PC-3 (cell line): ENCODE results near the gene TTLL1. TPM values are rescaled to one million over a fixed set of nuclear protein-coding genes. Genes with fewer than 3 reads are reported as not detected.

Experiments
- ATAC-seq: fragments of 200-7000 bp; cut with Tn5 transposase; 2 replicates; pipeline ENCODE4 v1.9.1; 2020; ENCODE audit warnings: mild to moderate bottlenecking, moderate library complexity
- BruUV-seq: library from RNA; stranded (reverse); fragments of 400-500 nt; replicated peaks from 2 replicates; lab custom pipeline; 2021; lab: Mats Ljungman, UMichigan
- CTCF ChIA-PET: fragments of 300-600 bp; sonication (Branson Sonifier 250); formaldehyde crosslinking; loops from one replicate; lab custom pipeline; 2022; ENCODE audit warnings: antibody characterized with exemption; lab: Charles Lee
- POLR2A ChIA-PET: fragments of 300-600 bp; sonication (Branson Sonifier 250); formaldehyde crosslinking; loops from one replicate; lab custom pipeline; 2022; ENCODE audit warnings: antibody characterized with exemption; ENCODE audit not compliant: unreplicated experiment; lab: Charles Lee
- DNase-seq: peaks from one replicate; pipeline ENCODE4 v3.0.0-alpha.2; 2015
- H2AFZ ChIP-seq: fragments of 300-600 bp; sonication (generic); 2 replicates; pipeline ENCODE4 v1.6.0; 2016; ENCODE audit warnings: antibody characterized with exemption, low read length
- H3F3A ChIP-seq: fragments of 300-600 bp; sonication (generic); one replicate; pipeline ENCODE4 v1.6.0; 2017; ENCODE audit warnings: antibody characterized with exemption, low read length, control low read depth, mild to moderate bottlenecking; ENCODE audit not compliant: unreplicated experiment
- H3K27ac ChIP-seq: fragments of 300-600 bp; sonication (generic); 2 replicates; pipeline ENCODE4 v1.5.1; 2016; ENCODE audit warnings: mild to moderate bottlenecking, low read length
- H3K27me3 ChIP-seq: fragments of 300-600 bp; sonication (generic); 2 replicates; pipeline ENCODE4 v1.6.1; 2016; ENCODE audit warnings: low read length, mixed read lengths
- H3K36me3 ChIP-seq: fragments of 300-600 bp; sonication (generic); 2 replicates; pipeline ENCODE4 v1.6.1; 2016; ENCODE audit warnings: low read depth, mixed run types, low read length, mixed read lengths
- H3K4me1 ChIP-seq: fragments of 300-600 bp; sonication (generic); 2 replicates; pipeline ENCODE4 v1.5.1; 2016; ENCODE audit warnings: low read length; ENCODE audit not compliant: insufficient read depth
- H3K4me2 ChIP-seq: fragments of 300-600 bp; sonication (generic); 2 replicates; pipeline ENCODE4 v1.6.0; 2016; ENCODE audit warnings: low read length
- H3K4me3 ChIP-seq: fragments of 300-600 bp; sonication (generic); 2 replicates; pipeline ENCODE4 v1.5.1; 2016; ENCODE audit warnings: mild to moderate bottlenecking, low read length, mixed read lengths
- H3K79me2 ChIP-seq: fragments of 300-600 bp; sonication (generic); 2 replicates; pipeline ENCODE4 v1.6.1; 2017; ENCODE audit warnings: low read length, mixed read lengths
- H3K9ac ChIP-seq: fragments of 300-600 bp; sonication (generic); 2 replicates; pipeline ENCODE4 v1.6.0; 2016; ENCODE audit warnings: mild to moderate bottlenecking, low read length
- H3K9me2 ChIP-seq: fragments of 300-600 bp; sonication (generic); replicated peaks from 2 replicates; pipeline ENCODE4 v1.6.1; 2016; ENCODE audit warnings: mixed run types, low read length, mixed read lengths
- H3K9me3 ChIP-seq: fragments of 300-600 bp; sonication (generic); 2 replicates; pipeline ENCODE4 v1.6.1; 2016; ENCODE audit warnings: low read length, mixed read lengths
- H4K20me1 ChIP-seq: fragments of 300-600 bp; sonication (generic); 2 replicates; pipeline ENCODE4 v1.6.1; 2016; ENCODE audit warnings: low read length, mixed read lengths
- EZH2 ChIP-seq: fragments of 300-600 bp; sonication (generic); IDR thresholded peaks from one replicate; pipeline ENCODE4 v1.6.1; 2017; ENCODE audit warnings: antibody characterized with exemption, mild to moderate bottlenecking, low read length; ENCODE audit not compliant: unreplicated experiment
- EZH2phosphoT487 ChIP-seq: fragments of 300-600 bp; sonication (generic); IDR thresholded peaks from 2 replicates; pipeline ENCODE4 v1.6.1; 2018; ENCODE audit warnings: mild to moderate bottlenecking, antibody characterized with exemption, low read length, borderline replicate concordance
- intact Hi-C: fragments of 100-400 bp; cut with micrococcal nuclease; formaldehyde crosslinking; loops from 2 replicates; pipeline ENCODE4 v1.9.0; 2023
- total RNA-seq: library from RNA; depleted of rRNA; stranded (reverse); fragments of >200 nt; gene quantifications from 2 replicates; pipeline ENCODE4 v1.2.3, GENCODE V29; 2014
- TF ChIP-seq, protein P1 (sequence below): fragments of 300-600 bp; sonication (generic); conservative IDR thresholded peaks from 2 replicates; pipeline ENCODE4 v1.5.1; 2017; ENCODE audit warnings: antibody characterized with exemption, low read depth, mild to moderate bottlenecking, low read length

TTLL1 gene
- total RNA-seq, 1 experiment from 2014 or later, result 0.77 TPM

DNA sequence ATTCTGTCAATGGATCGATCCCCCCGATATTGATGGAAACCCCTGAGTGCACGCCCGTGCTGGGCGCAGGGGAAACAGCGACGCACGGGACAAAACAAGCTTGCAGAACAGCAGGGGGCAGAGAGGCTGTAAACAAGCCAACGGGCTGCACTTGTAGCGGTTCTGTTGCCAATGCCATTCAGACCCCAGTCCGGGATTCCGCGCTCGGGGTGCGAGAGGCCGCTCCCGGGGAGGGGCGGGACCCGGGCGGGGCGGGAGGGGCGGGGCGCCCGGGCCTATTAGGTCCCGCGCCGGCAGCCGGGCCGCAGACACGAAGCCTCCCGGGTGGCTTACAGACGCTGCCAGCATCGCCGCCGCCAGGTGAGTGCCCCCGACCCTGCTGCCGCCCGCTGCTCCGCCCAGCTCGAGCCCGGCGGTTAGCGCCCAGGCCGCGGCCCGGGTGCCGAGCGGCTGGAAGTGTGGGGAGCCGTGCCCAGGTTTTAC, 21.3 kb upstream of the TTLL1 start, which contains the start of gene BIK:
BIK (plus strand) TSS at position 307 of the 483 bp plus-strand sequence. CDS start 13,273 bp downstream, outside the sequence.
- H3K9ac ChIP-seq, result peak within 1 kb of the TSS; percentile 43; the same call in 1 of the 2 replicates
- H3K79me2 ChIP-seq, result peaks cover 20% of the 10 kb centered on the region
- peak within 1 kb of the TSS; percentile 94 for H2AFZ ChIP-seq
- DNase-seq, result peak; percentile 44
- H3K27me3 ChIP-seq, result no peaks in the 10 kb centered on the region
- H3K9me2 ChIP-seq, result no peaks in the 10 kb centered on the region
- no peak within 1 kb of the TSS for H3K27ac ChIP-seq
- H3K4me1 ChIP-seq, result peaks cover 22% of the 10 kb centered on the region; the same call in 1 of the 2 replicates
- ATAC-seq, result peak; percentile 56
- intact Hi-C loops, result no loop called here
- H3K36me3 ChIP-seq, result no peaks in the 10 kb centered on the region
- H3K4me3 ChIP-seq, result peak within 1 kb of the TSS; percentile 78
- no peaks in the 10 kb centered on the region for H4K20me1 ChIP-seq
- BruUV-seq, result no TSS peak
- ChIA-PET CTCF (no interaction called here), POLR2A (no interaction called here)
- TF ChIP-seq EZH2phosphoT487 (no peak), EZH2 (no peak)
- TF ChIP-seq, protein P1, sequence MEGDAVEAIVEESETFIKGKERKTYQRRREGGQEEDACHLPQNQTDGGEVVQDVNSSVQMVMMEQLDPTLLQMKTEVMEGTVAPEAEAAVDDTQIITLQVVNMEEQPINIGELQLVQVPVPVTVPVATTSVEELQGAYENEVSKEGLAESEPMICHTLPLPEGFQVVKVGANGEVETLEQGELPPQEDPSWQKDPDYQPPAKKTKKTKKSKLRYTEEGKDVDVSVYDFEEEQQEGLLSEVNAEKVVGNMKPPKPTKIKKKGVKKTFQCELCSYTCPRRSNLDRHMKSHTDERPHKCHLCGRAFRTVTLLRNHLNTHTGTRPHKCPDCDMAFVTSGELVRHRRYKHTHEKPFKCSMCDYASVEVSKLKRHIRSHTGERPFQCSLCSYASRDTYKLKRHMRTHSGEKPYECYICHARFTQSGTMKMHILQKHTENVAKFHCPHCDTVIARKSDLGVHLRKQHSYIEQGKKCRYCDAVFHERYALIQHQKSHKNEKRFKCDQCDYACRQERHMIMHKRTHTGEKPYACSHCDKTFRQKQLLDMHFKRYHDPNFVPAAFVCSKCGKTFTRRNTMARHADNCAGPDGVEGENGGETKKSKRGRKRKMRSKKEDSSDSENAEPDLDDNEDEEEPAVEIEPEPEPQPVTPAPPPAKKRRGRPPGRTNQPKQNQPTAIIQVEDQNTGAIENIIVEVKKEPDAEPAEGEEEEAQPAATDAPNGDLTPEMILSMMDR, result no peak
- peak within 1 kb of the TSS; percentile 96 for H3K4me2 ChIP-seq
- H3F3A ChIP-seq, result no peaks in the 10 kb centered on the region
- no peaks in the 10 kb centered on the region for H3K9me3 ChIP-seq

DNA sequence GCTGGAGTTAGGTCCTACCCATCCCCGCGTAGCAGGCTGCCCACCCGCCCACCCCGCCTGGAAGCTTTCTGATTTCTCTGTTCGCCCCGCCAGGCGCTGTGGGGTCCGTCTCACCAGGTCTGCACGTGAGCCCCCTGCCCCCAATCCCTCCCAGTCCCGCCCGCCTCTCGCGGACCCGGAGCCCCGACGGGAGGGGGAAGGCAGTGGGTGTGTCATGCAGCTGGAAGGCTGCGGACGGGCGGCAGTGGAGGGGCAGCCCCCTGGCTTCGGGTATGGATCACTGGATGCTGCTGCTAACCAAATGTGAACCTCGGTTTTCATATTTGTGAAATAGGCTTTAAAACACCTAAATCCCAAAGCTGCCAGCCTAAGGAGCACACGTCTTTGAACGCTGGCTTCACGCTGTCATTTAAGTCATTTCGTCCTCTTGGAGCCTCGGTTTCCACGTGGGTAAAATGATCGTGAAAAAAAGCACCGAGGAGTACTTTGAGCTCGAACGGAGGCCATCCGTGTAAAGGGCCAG, 20.8 kb upstream of the TTLL1 start:
- no TSS peak for BruUV-seq
- ATAC-seq, result no peak; the same call in 1 of the 2 replicates
- no peak overlapping the region for H3K9ac ChIP-seq
- no peaks in the 10 kb centered on the region for H4K20me1 ChIP-seq
- peaks cover 20% of the 10 kb centered on the region for H3K79me2 ChIP-seq
- H3K27me3 ChIP-seq, result no peaks in the 10 kb centered on the region
- H3K4me2 ChIP-seq, result peak overlapping the region; percentile 96
- H3K36me3 ChIP-seq, result no peaks in the 10 kb centered on the region
- DNase-seq, result no peak
- peak overlapping the region; percentile 78 for H3K4me3 ChIP-seq
- H3K4me1 ChIP-seq, result peaks cover 18% of the 10 kb centered on the region; the same call in 1 of the 2 replicates
- H3F3A ChIP-seq, result no peaks in the 10 kb centered on the region
- ChIA-PET POLR2A (no interaction called here), CTCF (no interaction called here)
- H3K9me3 ChIP-seq, result no peaks in the 10 kb centered on the region
- TF ChIP-seq, protein P1, result no peak
- TF ChIP-seq EZH2 (no peak), EZH2phosphoT487 (no peak)
- intact Hi-C loops, result no loop called here
- no peak overlapping the region for H3K27ac ChIP-seq
- H3K9me2 ChIP-seq, result no peaks in the 10 kb centered on the region
- peak overlapping the region; percentile 94 for H2AFZ ChIP-seq

DNA sequence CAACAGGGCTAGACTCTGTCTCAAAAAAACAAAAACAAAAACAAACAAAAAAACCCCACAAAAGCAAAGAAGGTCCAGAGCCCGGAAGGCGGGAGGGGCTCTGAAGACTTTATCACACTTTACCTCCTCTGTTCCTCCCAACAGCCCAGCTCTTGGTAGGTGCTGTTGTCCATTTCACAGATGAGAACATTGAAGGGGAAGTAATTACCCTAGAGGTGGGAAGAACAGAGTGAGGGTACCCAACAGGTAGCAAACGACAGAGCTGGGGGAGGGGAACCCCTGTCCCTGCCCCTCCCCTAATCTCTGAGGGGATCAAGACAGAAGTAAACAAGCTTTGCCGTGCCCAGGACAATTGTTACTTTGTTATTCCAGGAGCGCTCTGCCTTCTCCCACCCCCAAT, 20.3 kb upstream of the TTLL1 start:
- POLR2A ChIA-PET, result no interaction called here

More for the DNA sequence above, 20.3 kb upstream of the TTLL1 start:
- no peaks in the 10 kb centered on the region for H4K20me1 ChIP-seq
- no peak for TF ChIP-seq EZH2phosphoT487
- TF ChIP-seq EZH2, result no peak
- TF ChIP-seq, protein P1, result no peak
- no peaks in the 10 kb centered on the region for H3K36me3 ChIP-seq
- CTCF ChIA-PET, result no interaction called here
- no peak overlapping the region for H3K4me2 ChIP-seq
- no peak for DNase-seq
- no peaks in the 10 kb centered on the region for H3K27me3 ChIP-seq
- H3F3A ChIP-seq, result no peaks in the 10 kb centered on the region
- BruUV-seq, result no TSS peak
- H3K79me2 ChIP-seq, result peaks cover 20% of the 10 kb centered on the region
- no peak overlapping the region for H2AFZ ChIP-seq
- no peak overlapping the region for H3K4me3 ChIP-seq
- H3K4me1 ChIP-seq, result peaks cover 13% of the 10 kb centered on the region; the same call in 1 of the 2 replicates
- no peak for ATAC-seq
- H3K9ac ChIP-seq, result no peak overlapping the region
- H3K9me2 ChIP-seq, result no peaks in the 10 kb centered on the region
- intact Hi-C loops, result no loop called here
- no peaks in the 10 kb centered on the region for H3K9me3 ChIP-seq
- no peak overlapping the region for H3K27ac ChIP-seq
